Retinal pigment epithelial cell (primary cell): ENCODE results near the gene OR5K1.

ENCODE experiments used
- DNase-seq: peaks from one replicate; pipeline ENCODE4 v3.0.0-alpha.2; 2010; ENCODE audit warnings: low read depth
- H3K4me3 ChIP-seq: 2 replicates; pipeline ENCODE4 v1.5.1; 2011; ENCODE audit warnings: mild to moderate bottlenecking, low read length, control low read depth, moderate library complexity
- TF ChIP-seq, protein P1 (sequence below): conservative IDR thresholded peaks from 2 replicates; pipeline ENCODE4 v1.5.1; 2011; ENCODE audit warnings: low read depth, low read length, control low read depth, inconsistent platforms

OR5K1 gene

DNA sequence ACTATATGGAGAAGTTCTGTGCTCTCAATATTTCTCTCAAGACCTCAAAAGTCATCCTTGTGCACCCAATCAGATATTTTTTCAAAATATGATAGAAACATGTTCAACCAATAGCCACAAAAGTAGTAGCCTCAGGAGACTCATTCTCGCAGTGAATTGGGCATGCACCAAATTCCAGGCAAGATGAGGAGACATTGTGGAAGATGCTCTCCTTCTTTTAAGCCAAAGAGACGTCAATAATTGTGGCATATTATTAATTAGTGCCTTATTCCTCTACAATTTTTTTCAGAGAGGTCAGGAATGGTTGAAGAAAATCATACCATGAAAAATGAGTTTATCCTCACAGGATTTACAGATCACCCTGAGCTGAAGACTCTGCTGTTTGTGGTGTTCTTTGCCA, 34.4 kb downstream of the OR5K1 start, which contains the start of gene OR5K2:
TSS of gene OR5K2 (plus strand) at position 301 of the 400 bp plus-strand sequence. CDS start at position 301, 0 bp downstream.
- TF ChIP-seq, protein P1, sequence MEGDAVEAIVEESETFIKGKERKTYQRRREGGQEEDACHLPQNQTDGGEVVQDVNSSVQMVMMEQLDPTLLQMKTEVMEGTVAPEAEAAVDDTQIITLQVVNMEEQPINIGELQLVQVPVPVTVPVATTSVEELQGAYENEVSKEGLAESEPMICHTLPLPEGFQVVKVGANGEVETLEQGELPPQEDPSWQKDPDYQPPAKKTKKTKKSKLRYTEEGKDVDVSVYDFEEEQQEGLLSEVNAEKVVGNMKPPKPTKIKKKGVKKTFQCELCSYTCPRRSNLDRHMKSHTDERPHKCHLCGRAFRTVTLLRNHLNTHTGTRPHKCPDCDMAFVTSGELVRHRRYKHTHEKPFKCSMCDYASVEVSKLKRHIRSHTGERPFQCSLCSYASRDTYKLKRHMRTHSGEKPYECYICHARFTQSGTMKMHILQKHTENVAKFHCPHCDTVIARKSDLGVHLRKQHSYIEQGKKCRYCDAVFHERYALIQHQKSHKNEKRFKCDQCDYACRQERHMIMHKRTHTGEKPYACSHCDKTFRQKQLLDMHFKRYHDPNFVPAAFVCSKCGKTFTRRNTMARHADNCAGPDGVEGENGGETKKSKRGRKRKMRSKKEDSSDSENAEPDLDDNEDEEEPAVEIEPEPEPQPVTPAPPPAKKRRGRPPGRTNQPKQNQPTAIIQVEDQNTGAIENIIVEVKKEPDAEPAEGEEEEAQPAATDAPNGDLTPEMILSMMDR = no peak
- H3K4me3 ChIP-seq = no peak within 1 kb of the TSS
- DNase-seq = no peak

DNA sequence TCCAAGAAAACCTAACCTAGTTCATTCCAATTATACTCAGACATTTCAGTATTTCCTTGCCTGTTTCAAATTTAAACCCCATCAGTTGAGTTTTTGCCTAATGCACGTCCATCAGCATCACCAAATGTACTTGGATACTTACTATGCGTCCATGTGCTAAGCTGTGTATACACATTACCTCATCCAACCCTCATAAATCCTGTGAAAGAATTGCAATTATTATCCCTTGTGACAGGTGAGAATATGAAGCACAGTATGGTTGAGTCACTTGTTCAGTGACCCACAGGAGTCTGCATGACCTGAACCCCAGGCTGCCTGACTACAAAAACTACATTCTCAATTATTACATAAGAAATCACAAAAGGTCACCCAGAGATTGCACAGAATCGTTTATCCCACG, 37.0 kb downstream of the OR5K1 start:
- H3K4me3 ChIP-seq = no peak overlapping the region
- TF ChIP-seq, protein P1 = no peak
- DNase-seq = no peak

DNA sequence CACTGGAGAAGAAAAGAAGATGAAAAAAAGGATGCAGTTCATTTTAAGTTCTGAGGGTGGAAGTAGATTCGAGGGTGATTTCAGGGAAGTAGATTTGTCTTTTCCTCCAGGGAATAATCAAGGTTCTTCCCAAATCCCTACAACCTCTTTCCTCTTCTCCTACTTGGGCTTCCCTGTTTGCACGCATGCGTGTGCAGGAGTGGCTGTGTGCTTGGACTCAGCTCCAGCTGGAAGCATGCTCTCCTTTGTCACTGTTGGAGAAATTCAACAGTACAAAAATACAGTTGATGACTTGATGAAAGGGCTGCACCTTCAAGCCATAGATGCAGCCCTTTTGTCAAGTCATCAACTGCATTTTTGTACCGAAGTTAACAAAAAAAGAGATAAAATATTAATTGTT, 38.3 kb downstream of the OR5K1 start:
- TF ChIP-seq, protein P1 = no peak
- no peak overlapping the region for H3K4me3 ChIP-seq
- no peak for DNase-seq

DNA sequence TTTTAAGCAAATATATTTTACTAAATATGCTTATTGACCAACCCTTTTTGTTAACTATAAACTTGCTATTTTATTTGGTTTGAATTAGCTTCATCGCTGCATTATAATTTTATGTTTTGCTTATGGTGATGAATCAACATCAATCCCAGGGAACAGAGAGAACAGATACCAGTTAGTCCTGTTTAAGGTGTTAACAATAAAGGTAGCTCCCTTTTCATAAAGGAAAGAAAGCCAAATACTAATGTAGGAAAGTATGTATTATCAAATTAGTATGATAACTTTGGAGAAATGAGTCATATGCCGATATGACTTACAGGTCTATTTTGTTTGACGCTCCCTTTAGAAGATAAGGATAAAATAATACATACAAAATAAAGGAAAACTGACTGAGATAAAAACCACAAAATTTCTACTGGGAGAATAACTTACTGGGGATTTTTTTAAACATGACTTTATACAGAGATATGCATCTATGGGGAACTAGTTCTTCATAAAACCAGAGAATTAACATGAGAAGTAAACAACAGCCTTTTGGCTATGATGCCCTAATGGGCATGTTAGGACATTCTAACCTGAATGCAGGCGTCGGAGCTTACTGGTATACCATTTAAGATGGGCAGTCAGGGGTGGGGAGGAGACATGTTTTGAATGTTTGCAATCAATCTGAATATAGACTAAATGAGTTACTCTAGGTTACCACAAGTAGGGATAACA, 39.0 kb downstream of the OR5K1 start:
- TF ChIP-seq, protein P1 = no peak
- no peak for DNase-seq
- H3K4me3 ChIP-seq = no peak overlapping the region

DNA sequence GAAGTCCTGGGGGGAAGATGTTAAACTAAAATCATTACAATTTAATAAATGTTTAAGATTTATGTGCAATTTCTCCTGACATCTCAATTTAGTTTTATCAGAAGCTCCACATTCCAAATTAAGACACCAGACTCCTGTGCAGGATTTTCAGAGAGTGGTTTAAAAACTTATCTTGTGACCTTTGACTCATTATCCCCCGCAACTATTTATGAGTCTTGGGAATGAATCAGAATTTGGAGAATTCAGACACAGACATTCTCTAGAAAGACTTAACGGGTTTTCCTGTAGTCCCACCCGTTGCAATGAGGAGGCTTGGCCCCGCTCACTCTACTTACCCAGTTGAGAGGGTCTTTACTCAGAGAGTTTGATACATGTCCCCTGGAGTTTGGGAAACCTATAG, 41.5 kb downstream of the OR5K1 start:
- peak; percentile 81 for DNase-seq
- TF ChIP-seq, protein P1 = no peak
- no peak overlapping the region for H3K4me3 ChIP-seq

DNA sequence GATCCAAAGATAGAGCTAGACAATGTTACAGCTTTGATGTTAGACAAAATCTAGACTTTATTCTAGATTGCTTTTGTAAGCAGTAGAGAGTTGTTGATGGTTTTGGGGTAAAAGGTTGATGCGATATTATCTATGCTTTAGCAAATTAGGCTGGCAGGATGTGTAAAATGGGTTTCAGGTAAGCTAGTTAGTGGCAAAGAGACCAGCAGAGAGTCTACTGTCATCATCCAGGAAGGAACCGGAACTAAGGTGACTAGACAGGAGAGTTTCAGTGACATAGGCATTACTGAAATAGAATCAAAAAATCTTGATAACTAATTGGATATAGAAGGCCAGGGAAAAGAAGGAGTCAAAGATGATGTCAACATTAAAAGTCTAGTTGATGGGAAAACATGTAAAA, 45.6 kb downstream of the OR5K1 start:
- no peak overlapping the region for H3K4me3 ChIP-seq
- TF ChIP-seq, protein P1 = no peak
- DNase-seq = no peak

DNA sequence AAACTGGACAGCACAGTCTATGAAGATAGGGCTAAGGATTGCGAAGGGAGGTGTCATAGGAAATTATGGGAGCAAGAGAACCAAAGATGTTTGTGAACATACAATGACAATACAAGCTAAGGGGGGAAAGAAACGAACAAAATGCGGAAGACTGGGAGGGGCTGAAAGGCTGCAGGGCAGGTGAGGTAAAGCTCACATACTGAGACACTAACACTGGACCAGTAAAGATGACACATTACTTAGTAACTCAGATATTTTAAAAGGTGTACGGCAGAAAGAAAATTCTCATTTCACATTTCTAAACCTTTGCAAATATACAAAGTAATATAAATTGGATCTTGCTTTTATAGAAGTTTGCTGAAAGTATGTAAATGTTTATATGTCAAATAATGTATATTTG, 49.6 kb downstream of the OR5K1 start:
- H3K4me3 ChIP-seq = no peak overlapping the region
- DNase-seq = no peak
- TF ChIP-seq, protein P1 = no peak
